ENCODE results near the gene MAGEF1. TPM values are rescaled to one million over a fixed set of nuclear protein-coding genes. Genes with fewer than 3 reads are reported as not detected.

Gene MAGEF1
- total and polyA plus RNA-seq, 10 of the 15 experiments (the other 5 are each of a cell fraction or from before 2014, with no cell fraction given): 2.3 to 62.2 (median 27.1) TPM

DNA sequence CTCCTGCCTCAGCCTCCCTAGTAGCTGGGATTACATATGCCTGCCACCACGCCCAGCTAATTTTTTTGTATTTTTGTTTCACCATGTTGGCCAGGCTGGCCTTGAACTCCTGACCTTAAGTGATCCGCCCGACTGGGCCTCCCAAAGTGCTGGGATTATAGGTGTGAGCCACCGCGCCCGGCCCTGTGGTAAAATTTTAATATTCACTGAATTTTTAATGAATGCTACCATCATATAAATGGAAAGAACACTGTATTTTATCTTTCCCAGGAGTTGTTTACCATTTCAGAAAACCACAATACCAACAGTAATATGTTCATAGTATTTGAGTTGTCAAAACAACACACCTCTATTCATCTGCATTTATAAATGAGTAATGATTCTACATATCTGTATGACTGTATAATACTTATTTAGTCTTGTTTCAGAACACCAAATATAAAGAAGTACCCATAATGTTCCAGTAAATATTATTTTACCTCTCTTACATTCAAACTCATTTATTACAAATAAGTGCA, 16.2 kb upstream of the MAGEF1 start:
- Histone ChIP-seq H3K27ac (ENCODE audit: control insufficient read depth, insufficient read depth) (no peak overlapping the region), H3K9me3 (replicated peaks; ENCODE audit: control insufficient read depth, insufficient read depth, low read length) (no peaks in the 10 kb centered on the region), H3K4me1 (ENCODE audit: control insufficient read depth, insufficient read depth, low read length) (no peaks in the 10 kb centered on the region), H3K9ac (ENCODE audit: control insufficient read depth, insufficient read depth, low read length) (no peak overlapping the region), H3K79me2 (ENCODE audit: control insufficient read depth, insufficient read depth, low read length) (no peaks in the 10 kb centered on the region), H3K4me2 (ENCODE audit: control insufficient read depth, insufficient read depth) (no peak overlapping the region), H2AFZ (ENCODE audit: control insufficient read depth, low read depth, low read length) (no peak overlapping the region), H3K27me3 (replicated peaks in 1 of 2; ENCODE audit: control insufficient read depth in 2 of 2, insufficient read depth in 2 of 2, low read length in 1 of 2) (no peaks in the 10 kb centered on the region; a peak in 2 of 4 replicates), H3K36me3 (ENCODE audit: control insufficient read depth in 2 of 2, insufficient read depth in 2 of 2, low read length in 1 of 2) (no peaks in the 10 kb centered on the region), H4K20me1 (ENCODE audit: control insufficient read depth, insufficient read depth) (no peaks in the 10 kb centered on the region), H3K4me3 (no peak overlapping the region)
- intact Hi-C loops (cut with micrococcal nuclease; ENCODE audit: unreplicated experiment) (no loop called here), in situ Hi-C loops (cut with MboI) (no loop called here)
- POLR2A ChIA-PET: no interaction called here
- RAD21 ChIA-PET (ENCODE audit: unreplicated experiment): interaction anchor here (0.6 to 1.4 kb wide), 2 partner anchors 15 to 151 kb away, joined by 3 to 4 read pairs; no protein-coding TSS in a partner anchor
- CTCF ChIA-PET: interaction anchor here (0.6 to 1.2 kb wide), 3 partner anchors 15 to 23 kb away, joined by 3 read pairs; no protein-coding TSS in a partner anchor
- TF ChIP-seq CHD1 (IDR thresholded peaks at IDR 0.05; ENCODE audit: low read depth, low read length) (no peak), TBL1XR1 (IDR thresholded peaks at IDR 0.05; ENCODE audit: low read depth, low read length) (no peak), SRF (IDR thresholded peaks at IDR 0.05; ENCODE audit: low read depth in 2 of 2, low read length in 2 of 2) (no peak), TCF7 (IDR thresholded peaks at IDR 0.05; ENCODE audit: borderline replicate concordance) (no peak), NFYB (IDR thresholded peaks at IDR 0.05; ENCODE audit: insufficient read depth, low read depth, low read length) (no peak), DPF2 (IDR thresholded peaks at IDR 0.05) (no peak), POLR2AphosphoS2 (IDR thresholded peaks at IDR 0.05; ENCODE audit: low read depth, low read length) (no peak), ZNF207 (IDR thresholded peaks at IDR 0.05; ENCODE audit: borderline replicate concordance) (no peak), CBFB (IDR thresholded peaks at IDR 0.05; ENCODE audit: low read depth) (no peak), FOS (IDR thresholded peaks at IDR 0.05; ENCODE audit: borderline replicate concordance, extremely low read depth, insufficient read length) (no peak), ZNF622 (IDR thresholded peaks at IDR 0.05) (no peak), ZNF274 (IDR thresholded peaks at IDR 0.05; ENCODE audit: insufficient read depth, insufficient read length) (no peak), SP1 (IDR thresholded peaks at IDR 0.05; ENCODE audit: low read depth, low read length) (no peak), BHLHE40 (IDR thresholded peaks at IDR 0.05; ENCODE audit: borderline replicate concordance in 1 of 2, low read depth in 2 of 2, low read length in 1 of 2) (no peak), RELA (IDR thresholded peaks at IDR 0.05; ENCODE audit: borderline replicate concordance, partially characterized antibody) (no peak), NR2C2 (IDR thresholded peaks at IDR 0.05; ENCODE audit: borderline replicate concordance, control insufficient read depth, insufficient read length, low read depth) (no peak)
- TF ChIP-seq, protein P1, sequence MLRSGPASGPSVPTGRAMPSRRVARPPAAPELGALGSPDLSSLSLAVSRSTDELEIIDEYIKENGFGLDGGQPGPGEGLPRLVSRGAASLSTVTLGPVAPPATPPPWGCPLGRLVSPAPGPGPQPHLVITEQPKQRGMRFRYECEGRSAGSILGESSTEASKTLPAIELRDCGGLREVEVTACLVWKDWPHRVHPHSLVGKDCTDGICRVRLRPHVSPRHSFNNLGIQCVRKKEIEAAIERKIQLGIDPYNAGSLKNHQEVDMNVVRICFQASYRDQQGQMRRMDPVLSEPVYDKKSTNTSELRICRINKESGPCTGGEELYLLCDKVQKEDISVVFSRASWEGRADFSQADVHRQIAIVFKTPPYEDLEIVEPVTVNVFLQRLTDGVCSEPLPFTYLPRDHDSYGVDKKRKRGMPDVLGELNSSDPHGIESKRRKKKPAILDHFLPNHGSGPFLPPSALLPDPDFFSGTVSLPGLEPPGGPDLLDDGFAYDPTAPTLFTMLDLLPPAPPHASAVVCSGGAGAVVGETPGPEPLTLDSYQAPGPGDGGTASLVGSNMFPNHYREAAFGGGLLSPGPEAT (IDR thresholded peaks at IDR 0.05; ENCODE audit: low read depth): no peak
- TF ChIP-seq, protein P2, sequence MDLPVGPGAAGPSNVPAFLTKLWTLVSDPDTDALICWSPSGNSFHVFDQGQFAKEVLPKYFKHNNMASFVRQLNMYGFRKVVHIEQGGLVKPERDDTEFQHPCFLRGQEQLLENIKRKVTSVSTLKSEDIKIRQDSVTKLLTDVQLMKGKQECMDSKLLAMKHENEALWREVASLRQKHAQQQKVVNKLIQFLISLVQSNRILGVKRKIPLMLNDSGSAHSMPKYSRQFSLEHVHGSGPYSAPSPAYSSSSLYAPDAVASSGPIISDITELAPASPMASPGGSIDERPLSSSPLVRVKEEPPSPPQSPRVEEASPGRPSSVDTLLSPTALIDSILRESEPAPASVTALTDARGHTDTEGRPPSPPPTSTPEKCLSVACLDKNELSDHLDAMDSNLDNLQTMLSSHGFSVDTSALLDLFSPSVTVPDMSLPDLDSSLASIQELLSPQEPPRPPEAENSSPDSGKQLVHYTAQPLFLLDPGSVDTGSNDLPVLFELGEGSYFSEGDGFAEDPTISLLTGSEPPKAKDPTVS (IDR thresholded peaks at IDR 0.05; ENCODE audit: low read depth, low read length): no peak
- SMC1A ChIA-PET (ENCODE audit: uncharacterized antibody, unreplicated experiment): no interaction called here
- 43% methylated on average over 6 of the region's 6 CpGs for WGBS (ENCODE audit: insufficient coverage, insufficient replicate concordance, low lambda C conversion rate, missing lambda C conversion rate)
- ATAC-seq: no peak
- BruUV-seq (replicated peaks): no TSS peak
- DNase-seq (ENCODE audit: low read depth, low spot score): no peak
- no peak for FAIRE-seq

All from GM12878 (cell line).